Measurements from ENCODE around the gene CACNB1.

- TF ChIP-seq CTCF (optimal IDR thresholded peaks at IDR 0.05 in 1 of 3, IDR thresholded peaks at IDR 0.05 in 1 of 3, conservative IDR thresholded peaks at IDR 0.05 in 1 of 3; ENCODE audit: extremely low read depth in 1 of 3, insufficient read depth in 2 of 3, low read length in 3 of 3) (peak; percentile 77 to 97 (median 86)), EZH2 (IDR thresholded peaks at IDR 0.05; ENCODE audit: low read length) (no peak)
Observed at GRCh38 chr17:39239640-39240314, 42.3 kb upstream of the CACNB1 start.

Data from keratinocyte (primary cell).